GM19395 (cell line): ENCODE data around the gene ZNF667.
A peak's percentile ranks its signal among the peaks of the same experiment; 100 is the strongest.

Source experiments
- ATAC-seq: cut with Tn5 transposase; IDR thresholded peaks from one replicate; pipeline ENCODE4 v1.9.1; 2021; ENCODE audit warnings: mild to moderate bottlenecking, moderate library complexity; ENCODE audit not compliant: unreplicated experiment

The ZNF667 gene

DNA sequence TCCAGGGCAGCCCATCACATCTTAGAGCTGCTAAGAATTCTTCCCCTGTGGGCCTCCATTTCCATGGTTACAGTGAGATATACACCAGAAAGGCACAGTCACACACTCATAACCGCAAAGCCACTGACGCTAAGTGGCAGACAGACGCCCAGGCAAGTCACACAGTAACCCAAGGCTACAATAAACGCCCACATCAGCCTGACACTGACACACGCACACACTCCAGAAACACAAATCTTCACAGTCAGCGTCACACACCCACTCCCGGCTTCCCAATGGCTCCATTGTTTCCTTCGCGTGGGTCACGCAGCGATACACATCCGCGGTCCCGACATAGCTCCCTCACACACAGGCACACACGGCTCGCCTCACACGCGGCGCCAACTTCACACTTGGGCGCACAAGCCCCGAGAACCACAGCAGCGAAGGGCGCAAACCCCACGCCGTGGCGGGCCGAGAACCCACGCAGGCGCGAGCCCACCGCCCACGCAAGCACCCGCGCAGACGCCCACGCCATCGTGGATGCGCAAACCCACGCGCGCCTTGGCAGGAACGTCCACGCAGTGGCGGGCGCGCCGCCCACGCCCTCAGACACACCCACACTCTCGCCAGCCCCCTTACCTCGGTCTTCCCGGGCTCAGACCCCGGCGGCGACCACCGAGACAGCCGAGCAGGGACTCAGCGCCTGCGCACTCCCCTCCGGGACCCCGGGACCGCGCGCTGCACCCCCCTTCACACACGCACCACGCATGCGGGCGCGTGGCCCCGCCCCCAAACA lies at the start of gene ZNF667:
Gene ZNF667, minus strand, starts transcription at position 695 of the 778 bp plus-strand sequence. CDS start 14,975 bp downstream, outside the sequence.
- ATAC-seq = no peak

DNA sequence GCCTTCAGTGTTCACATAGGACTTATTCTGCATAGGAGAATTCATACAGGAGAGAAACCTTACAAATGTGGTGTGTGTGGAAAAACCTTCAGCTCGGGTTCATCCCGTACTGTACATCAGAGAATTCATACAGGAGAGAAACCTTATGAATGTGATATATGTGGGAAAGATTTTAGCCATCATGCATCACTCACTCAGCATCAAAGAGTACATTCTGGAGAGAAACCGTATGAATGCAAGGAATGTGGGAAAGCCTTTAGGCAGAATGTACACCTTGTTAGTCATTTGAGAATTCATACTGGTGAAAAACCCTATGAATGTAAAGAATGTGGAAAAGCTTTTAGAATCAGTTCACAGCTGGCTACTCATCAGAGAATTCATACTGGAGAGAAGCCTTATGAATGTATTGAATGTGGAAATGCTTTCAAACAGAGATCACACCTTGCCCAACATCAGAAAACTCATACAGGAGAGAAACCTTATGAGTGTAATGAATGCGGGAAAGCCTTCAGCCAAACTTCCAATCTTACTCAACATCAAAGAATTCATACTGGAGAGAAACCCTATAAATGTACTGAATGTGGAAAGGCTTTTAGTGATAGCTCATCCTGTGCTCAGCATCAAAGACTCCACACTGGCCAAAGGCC lies 48.2 kb upstream of the ZNF667 start:
- no peak for ATAC-seq

DNA sequence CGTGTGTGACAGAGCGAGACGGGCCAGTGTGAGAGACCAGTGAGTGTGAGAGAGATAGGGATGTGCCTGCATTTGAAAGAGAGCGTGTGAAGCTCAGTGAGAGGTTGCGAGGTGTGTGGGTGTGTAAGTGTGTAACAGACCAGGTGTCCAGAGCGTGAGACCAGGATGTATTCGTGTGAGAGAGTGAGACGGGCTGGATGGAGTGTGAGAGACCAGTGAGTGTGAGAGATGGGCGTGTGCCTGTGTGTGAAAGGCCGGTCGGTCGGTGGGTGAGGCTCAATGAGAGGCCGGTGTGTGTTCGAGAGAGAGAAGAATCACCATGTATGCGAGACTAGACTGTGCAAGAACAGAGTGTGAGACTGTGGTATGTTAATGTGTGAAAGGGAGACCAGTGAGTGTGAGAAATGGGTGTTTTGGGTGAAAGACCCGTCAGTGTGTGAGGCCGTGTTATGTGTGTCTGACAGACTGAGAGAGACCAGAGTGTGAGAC lies 31.2 kb upstream of the ZNF667 start:
- ATAC-seq = no peak

DNA sequence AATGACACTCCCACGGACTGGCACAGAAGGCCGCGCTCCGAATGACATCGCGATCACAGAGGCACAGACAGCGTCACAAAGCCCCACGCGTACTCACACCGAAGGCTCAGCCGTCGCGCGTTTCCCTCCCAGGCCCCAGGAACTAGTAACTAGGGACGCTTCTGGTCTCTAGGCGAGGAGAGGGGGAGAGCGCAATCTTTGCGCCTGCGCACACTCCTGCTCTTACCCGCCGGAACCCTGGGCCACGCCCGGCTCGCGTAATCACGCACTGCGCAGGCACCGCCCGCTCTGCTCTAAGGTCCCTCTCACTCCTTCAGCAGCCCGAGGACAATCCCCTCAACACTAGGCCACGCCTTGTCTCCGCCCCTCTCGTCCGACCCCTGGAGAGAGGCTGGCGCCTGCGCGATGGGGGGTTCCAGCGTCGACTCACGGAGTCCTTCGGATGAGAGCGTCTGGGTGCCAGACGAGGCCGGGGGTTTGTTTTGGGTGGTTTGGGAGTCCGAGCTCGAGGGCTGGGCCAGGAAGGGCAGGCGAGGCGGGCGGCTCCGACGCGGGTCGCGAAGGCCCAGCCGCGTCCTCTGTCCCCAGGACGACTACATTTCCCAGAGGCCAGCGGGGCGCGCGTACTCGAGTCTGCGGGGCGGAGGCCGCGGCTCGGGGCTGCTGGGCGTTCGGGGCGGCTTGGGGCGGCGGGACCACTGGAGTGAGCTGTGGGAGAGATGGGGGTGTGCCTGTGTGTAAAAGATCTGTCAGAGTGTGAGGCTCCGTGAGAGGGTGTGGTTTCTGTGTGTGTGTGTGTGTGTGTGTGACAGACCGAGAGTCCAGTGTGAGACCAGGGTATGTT lies 30.5 kb upstream of the ZNF667 start, which contains the start of gene ZNF471:
Gene ZNF471, plus strand, starts transcription at position 410 of the 844 bp plus-strand sequence. CDS start 3,717 bp downstream, outside the sequence.
- no peak for ATAC-seq

DNA sequence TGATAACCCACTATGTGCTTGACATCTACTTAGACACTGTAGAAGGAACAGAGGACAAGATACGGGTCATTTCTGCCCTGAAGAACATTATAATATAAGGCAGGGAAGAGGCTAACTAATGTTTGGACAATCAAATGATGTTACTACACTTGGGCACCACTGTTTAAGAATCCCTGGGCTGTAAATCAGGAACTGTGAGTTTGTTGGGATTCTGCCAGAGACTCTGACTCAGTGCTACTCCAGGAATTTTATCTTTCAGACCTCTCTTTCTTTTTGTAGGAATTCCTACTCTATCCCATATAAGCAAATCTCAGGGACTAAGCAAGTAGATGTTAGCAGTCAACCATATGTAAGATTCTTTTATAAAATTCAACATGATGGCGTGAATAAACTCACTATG lies 27.4 kb upstream of the ZNF667 start:
- no peak for ATAC-seq

DNA sequence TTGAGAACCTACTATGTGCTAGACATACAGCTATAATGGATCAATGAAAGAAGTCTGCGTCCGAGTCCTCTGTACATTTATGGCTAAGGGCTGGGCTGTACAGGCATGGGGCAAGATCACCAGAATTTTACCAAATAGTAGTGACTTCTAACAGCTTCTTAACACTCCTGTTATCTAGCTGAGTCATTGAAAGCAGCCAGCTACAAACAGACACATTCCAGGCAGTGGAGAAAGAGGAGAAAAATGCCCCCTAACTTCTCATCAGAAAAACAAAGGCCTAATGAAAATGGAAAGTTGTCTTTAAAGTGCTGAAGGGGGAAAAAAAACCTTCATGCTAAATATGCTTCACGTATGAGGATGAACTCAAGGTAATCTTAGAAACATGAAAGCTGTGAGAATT lies 14.3 kb upstream of the ZNF667 start:
- ATAC-seq = no peak

DNA sequence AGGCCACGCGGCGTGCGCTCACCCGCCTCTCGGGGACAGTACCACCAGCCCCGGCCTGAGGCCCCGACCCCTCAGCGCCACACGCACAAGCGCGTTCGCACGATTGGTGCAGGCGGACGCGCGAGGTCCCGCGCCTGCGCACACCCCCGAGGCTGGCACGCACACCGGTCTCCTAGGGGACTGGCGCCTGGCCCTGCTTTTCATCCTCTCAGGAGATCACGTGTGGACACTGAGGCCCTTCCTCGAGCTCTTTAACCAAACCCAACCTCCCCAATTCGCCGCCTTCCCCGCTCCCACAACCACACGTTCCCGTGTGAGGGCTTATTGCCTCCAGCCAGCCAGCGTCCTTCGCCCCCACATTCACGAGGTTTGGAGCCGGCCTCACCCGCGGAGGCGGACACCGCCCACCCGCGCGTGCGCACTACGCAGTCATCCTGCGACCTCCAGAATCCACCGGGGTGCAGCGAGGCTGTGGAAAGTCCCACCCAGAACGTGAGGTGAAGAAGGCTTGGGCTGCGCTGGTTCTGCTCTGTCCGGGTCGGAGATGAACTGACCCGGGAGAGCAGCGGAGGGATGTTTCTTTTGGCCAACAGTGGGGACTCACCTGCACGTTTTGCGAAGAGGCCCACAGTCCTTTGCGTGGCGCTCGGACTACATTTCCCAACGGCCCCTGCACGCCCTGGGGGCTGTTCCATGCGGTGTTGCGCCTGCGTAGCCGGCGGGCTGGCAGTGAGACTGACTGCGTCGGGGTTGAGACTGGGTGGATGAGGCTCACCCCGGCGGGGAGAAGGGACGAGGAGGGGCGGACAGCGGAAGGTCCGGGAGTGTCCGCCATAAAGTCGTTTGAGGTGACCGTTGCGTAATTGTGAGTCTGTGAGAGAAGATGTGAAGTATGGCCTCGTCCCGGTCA lies 539 bp upstream of the ZNF667 start:
- ATAC-seq = no peak

DNA sequence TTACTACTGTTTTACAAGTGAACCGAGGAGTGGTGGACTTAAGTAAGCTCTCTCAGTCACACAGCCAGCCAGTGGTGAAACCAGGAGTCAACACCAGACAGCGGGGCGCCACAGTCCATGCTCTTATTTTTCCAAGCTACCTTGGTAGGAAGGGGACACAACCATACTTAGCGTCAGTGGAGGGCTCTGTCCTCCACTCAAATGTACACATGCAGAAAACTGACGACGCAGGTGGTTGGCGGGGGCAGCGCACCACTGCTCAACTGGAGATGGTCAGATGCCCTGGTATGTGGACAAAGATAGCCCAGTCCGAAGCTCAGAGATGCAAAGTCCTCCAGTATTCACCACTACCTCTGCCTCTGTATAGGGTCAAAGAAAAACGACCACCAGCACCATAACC lies 1.1 kb downstream of the ZNF667 start:
- no peak for ATAC-seq

DNA sequence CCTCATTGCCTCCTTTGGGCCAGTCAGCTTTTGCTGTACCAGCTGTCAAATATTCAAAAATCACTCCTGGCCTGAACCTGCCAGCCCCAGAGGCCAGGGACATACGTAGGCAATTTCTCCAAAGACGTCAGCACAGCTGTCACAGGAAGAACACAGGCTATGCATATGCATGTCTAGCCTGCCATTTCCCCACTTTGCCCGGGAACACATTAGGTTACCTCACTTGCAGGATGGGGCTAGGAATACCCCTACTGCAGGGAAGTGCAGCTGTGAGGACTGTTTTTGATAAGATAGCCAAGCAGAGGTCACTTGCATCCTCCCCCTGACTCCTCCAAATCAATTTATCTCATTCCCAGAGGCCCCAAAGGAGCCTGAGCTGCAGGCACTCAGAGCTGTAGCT lies 2.8 kb downstream of the ZNF667 start:
- ATAC-seq = no peak

DNA sequence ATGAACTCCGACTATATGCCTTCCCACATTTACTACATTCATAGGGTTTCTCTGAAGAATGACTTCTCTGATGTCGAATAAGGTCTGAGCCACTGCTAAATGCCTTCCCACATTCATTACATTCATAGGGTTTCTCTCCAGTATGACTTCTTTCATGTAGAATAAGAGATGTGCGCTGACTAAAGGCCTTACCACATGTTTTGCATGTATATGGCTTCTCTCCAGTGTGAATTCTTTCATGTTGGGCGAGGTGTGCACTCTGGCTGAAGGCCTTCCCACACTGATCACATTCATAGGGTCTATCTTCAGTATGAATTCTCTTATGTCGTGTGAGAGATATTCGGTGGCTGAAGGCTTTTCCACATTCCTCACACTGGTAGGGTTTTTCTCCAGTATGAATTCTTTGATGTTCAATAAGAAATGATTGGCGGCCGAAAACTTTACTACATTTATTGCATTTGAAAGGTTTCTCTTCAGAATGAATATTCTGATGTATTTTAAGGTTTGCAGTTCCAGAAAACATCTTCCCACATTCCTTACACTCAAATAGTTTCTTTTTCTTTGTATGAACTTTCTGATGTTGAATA lies 35.8 kb downstream of the ZNF667 start:
- no peak for ATAC-seq

DNA sequence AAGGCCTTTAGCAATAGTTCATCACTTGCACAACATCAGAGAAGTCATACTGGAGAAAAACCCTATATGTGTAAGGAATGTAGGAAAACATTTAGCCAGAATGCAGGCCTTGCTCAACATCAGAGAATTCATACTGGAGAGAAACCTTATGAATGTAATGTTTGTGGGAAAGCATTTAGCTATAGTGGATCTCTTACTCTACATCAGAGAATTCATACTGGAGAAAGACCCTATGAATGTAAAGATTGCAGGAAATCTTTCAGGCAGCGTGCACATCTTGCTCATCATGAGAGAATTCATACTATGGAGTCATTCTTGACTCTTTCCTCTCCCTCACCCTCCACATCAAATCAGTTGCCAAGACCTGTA lies 53.2 kb downstream of the ZNF667 start:
- ATAC-seq = no peak

DNA sequence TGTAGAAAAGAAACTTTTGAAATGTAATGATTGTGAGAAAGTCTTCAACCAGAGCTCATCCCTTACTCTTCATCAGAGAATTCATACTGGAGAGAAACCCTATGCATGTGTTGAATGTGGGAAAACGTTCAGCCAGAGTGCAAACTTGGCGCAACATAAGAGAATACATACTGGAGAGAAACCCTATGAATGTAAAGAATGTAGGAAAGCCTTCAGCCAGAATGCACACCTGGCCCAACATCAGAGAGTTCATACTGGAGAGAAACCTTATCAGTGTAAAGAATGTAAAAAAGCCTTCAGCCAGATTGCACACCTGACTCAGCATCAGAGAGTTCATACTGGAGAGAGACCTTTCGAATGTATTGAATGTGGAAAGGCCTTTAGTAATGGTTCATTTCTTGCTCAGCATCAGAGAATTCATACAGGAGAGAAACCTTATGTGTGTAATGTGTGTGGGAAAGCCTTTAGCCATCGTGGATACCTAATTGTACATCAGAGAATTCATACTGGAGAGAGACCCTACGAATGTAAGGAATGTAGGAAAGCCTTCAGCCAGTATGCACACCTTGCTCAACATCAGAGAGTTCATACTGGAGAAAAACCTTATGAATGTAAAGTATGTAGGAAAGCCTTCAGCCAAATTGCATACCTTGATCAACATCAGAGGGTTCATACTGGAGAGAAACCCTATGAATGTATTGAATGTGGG lies 53.7 kb downstream of the ZNF667 start:
- ATAC-seq = no peak

DNA sequence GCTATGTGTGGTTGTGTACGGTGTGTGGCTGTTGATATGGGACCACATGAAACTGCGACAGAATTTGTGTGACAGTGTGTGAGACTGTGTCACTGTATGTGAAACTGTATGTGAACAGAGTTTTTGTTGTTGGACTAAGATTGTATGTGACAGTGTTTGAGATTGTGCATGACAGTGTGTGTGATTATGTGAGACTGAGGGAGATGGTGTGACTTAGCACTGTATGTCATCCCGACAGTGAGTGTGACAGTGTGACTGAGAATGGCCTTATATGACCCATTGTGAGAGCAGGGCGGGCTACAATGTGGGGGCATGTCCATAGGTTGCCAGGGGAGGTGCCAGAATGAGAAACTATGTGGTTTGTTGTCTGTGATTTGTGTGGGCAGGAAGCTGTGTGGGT lies 72.1 kb downstream of the ZNF667 start:
- ATAC-seq = no peak

DNA sequence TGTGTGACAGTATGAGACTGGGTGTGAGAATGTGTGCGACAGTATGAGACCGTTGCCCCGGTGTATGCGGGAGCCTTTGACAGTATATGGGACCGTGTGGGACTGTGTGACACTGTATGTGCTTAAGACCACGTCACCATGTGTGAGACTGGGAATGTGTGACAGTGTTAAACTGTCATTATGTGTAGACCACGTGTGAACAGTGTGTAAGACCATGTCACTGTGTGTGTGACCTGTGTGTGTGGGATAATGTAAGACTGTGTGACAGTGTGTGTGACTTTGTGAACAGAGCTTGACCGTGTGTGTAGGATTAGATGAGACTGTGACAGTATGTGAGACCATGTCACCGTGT lies 72.5 kb downstream of the ZNF667 start:
- no peak for ATAC-seq

DNA sequence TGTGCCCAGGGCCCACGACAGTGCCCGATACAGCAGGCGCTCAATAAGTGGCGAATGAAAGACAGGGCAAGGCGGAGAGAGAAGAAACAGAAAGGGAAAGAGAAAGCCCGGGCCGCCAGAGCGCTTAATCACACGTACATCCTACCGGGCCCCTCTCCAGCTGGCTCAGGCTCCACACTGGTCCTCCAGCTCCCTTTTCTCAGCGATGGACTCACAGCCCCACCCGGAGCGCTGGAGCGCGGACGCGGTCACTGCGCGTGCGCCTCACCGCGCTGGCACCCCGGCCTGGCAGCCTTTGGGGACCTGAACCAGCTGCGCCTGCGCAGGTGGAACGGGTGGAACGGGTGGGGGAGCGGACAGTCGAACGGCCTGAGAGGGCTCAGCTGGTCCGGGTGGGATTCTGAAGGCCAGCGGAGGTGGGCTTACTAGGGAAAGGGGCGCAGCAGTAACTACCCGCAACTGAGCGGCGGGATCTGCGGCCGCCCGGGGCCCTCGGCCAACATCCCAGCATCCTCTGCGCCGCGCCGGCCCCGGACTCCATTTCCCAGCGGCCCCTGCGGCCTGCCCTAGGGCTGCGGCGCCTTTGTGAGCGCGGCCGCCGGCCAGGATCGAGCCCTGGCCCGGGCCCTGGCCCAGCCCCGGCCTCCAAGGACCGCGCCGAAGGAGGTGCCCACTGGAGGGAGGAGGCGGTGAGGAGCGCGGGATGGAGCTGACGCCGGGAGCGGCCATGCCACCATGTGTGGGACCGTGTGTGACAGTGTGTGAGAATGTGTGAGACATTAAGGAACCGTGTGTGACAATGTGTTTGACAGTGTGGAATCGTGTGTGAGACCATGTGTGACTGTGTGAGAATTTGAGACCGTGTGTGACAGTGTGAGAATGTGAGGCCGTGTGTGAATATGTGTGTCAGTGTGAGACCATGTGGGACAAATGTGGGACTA lies 73.1 kb downstream of the ZNF667 start, which contains the start of gene ZNF583:
Gene ZNF583, plus strand, starts transcription at position 569 of the 941 bp plus-strand sequence. CDS start 2,783 bp downstream, outside the sequence.
- ATAC-seq = peak; percentile 80

DNA sequence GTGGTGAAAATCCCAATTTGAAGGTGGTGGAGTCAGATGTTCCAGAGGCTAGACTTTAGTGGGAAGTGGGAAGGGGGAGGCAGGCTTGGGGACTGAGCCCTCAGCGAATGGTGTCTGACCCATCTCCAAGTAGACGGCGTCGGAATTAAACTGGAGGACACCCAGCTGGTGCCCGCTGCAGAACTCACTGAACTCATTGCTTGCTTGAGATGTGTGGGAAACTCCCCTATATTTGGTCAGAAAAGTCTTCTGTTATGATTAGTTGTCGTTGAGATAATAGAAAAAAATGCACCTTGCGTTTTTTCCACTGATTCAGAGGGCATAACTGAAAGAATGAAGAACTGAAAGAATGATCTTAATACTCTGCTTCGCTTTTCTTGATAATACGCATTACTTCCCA lies 73.9 kb downstream of the ZNF667 start:
- ATAC-seq = peak; percentile 31

DNA sequence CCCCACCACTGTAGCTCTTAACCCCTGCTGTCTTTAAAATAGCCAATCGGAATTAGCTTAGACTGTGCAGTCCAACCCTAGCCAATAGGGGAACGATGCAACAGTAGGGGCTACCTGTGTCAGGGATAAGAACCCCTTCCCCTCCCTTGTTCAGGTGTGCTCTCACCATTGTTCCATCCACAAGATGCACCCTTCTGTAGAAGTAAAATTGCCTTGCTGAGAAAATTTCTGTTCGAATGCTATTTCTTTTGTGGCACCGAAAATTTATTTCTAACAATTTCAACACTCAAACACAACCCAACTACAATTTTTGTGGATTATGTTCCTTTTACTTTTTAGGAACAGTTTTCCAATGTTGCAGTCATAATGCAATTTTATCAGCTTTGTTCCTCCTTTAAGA lies 76.7 kb downstream of the ZNF667 start:
- no peak for ATAC-seq

DNA sequence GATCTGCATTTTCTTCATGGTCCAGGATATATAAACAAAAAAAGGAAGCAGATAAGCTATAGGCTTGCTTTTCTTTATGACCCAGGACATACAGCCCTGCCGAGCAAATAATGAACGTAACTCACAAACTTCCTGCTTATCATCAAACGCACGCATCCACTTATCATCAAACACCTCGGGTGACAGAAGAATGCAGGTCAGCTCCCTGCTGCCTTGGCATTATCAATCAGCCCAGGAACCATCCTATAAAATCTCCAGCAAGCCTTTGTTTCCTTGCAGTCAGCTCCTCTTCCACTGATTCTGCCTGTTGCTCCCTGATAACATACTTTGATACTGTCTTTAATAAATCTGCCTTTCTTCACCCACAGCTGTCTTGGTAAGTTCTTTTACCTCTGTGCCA lies 78.3 kb downstream of the ZNF667 start:
- no peak for ATAC-seq
